Neuron (in vitro differentiated cells): ENCODE measurements around the gene FGD5.

Experiments
- H2AFZ ChIP-seq: one replicate; pipeline ENCODE4 v1.6.1; 2013; ENCODE audit warnings: low read depth, mild to moderate bottlenecking, inconsistent platforms, low read length, moderate library complexity
- H3K27me3 ChIP-seq: one replicate; pipeline ENCODE4 v1.6.1; 2013; ENCODE audit warnings: low read length; ENCODE audit not compliant: insufficient read depth
- H3K36me3 ChIP-seq: one replicate; pipeline ENCODE4 v1.6.1; 2013; ENCODE audit warnings: low read length; ENCODE audit not compliant: insufficient read depth
- H3K4me1 ChIP-seq: one replicate; pipeline ENCODE4 v1.6.1; 2013; ENCODE audit warnings: low read length; ENCODE audit not compliant: insufficient read depth
- H3K4me3 ChIP-seq: 2 replicates; pipeline ENCODE4 v1.5.1; 2013; ENCODE audit warnings: mild to moderate bottlenecking, low read length, moderate library complexity
- H3K9me3 ChIP-seq: one replicate; pipeline ENCODE4 v1.6.1; 2013; ENCODE audit warnings: low read length

FGD5 gene

GRCh38 chr3:14875411-14876175 lies 56.8 kb downstream of the FGD5 start:
- no peaks in the 10 kb centered on the region for H3K36me3 ChIP-seq
- no peaks in the 10 kb centered on the region for H3K4me1 ChIP-seq
- no peak overlapping the region for H2AFZ ChIP-seq
- peaks cover 11% of the 10 kb centered on the region for H3K27me3 ChIP-seq
- H3K4me3 ChIP-seq: no peak overlapping the region
- H3K9me3 ChIP-seq: no peaks in the 10 kb centered on the region

- H3K36me3 ChIP-seq: no peaks in the 10 kb centered on the region
- no peak overlapping the region for H3K4me3 ChIP-seq
- H3K27me3 ChIP-seq: peaks cover 8% of the 10 kb centered on the region
- H3K4me1 ChIP-seq: no peaks in the 10 kb centered on the region
- H3K9me3 ChIP-seq: no peaks in the 10 kb centered on the region
- H2AFZ ChIP-seq: no peak overlapping the region
Observed at GRCh38 chr3:14876921-14877333, 58.2 kb downstream of the FGD5 start.

GRCh38 chr3:14877469-14877868 lies 58.7 kb downstream of the FGD5 start:
- Histone ChIP-seq H3K27me3 (peaks cover 8% of the 10 kb centered on the region), H2AFZ (no peak overlapping the region), H3K4me1 (no peaks in the 10 kb centered on the region)

GRCh38 chr3:14879211-14879874 lies 60.6 kb downstream of the FGD5 start:
- Histone ChIP-seq H3K4me3 (no peak overlapping the region), H3K9me3 (no peaks in the 10 kb centered on the region), H2AFZ (no peak overlapping the region), H3K4me1 (no peaks in the 10 kb centered on the region), H3K36me3 (no peaks in the 10 kb centered on the region), H3K27me3 (peaks cover 10% of the 10 kb centered on the region)

More at GRCh38 chr3:14877469-14877868, 58.7 kb downstream of the FGD5 start:
- Histone ChIP-seq H3K9me3 (no peaks in the 10 kb centered on the region), H3K36me3 (no peaks in the 10 kb centered on the region), H3K4me3 (no peak overlapping the region)

- H3K36me3 ChIP-seq: no peaks in the 10 kb centered on the region
- no peak overlapping the region for H2AFZ ChIP-seq
- H3K4me1 ChIP-seq: no peaks in the 10 kb centered on the region
- H3K9me3 ChIP-seq: no peaks in the 10 kb centered on the region
- H3K4me3 ChIP-seq: no peak overlapping the region
- H3K27me3 ChIP-seq: peaks cover 10% of the 10 kb centered on the region
Observed at GRCh38 chr3:14880447-14881106, 61.8 kb downstream of the FGD5 start.

- no peak overlapping the region for H3K4me3 ChIP-seq
- no peaks in the 10 kb centered on the region for H3K4me1 ChIP-seq
- H3K27me3 ChIP-seq: peaks cover 10% of the 10 kb centered on the region
- no peaks in the 10 kb centered on the region for H3K36me3 ChIP-seq
- no peaks in the 10 kb centered on the region for H3K9me3 ChIP-seq
- H2AFZ ChIP-seq: no peak overlapping the region
Observed at GRCh38 chr3:14883226-14883625, 64.5 kb downstream of the FGD5 start.

- Histone ChIP-seq H3K9me3 (no peaks in the 10 kb centered on the region), H2AFZ (no peak overlapping the region), H3K4me3 (no peak overlapping the region), H3K36me3 (no peaks in the 10 kb centered on the region), H3K4me1 (no peaks in the 10 kb centered on the region), H3K27me3 (peaks cover 5% of the 10 kb centered on the region)
Observed at GRCh38 chr3:14884665-14885064, 65.9 kb downstream of the FGD5 start.

GRCh38 chr3:14885307-14885706 lies 66.5 kb downstream of the FGD5 start:
- Histone ChIP-seq H3K4me1 (no peaks in the 10 kb centered on the region), H3K9me3 (no peaks in the 10 kb centered on the region), H3K4me3 (no peak overlapping the region), H3K27me3 (peaks cover 10% of the 10 kb centered on the region), H3K36me3 (no peaks in the 10 kb centered on the region), H2AFZ (no peak overlapping the region)

GRCh38 chr3:14886101-14886500 lies 67.3 kb downstream of the FGD5 start:
- Histone ChIP-seq H2AFZ (no peak overlapping the region), H3K27me3 (peaks cover 12% of the 10 kb centered on the region), H3K9me3 (no peaks in the 10 kb centered on the region), H3K36me3 (no peaks in the 10 kb centered on the region), H3K4me1 (no peaks in the 10 kb centered on the region), H3K4me3 (no peak overlapping the region)

GRCh38 chr3:14889205-14889604 lies 70.4 kb downstream of the FGD5 start:
- Histone ChIP-seq H3K36me3 (no peaks in the 10 kb centered on the region), H3K9me3 (no peaks in the 10 kb centered on the region), H2AFZ (no peak overlapping the region), H3K4me3 (no peak overlapping the region), H3K27me3 (peaks cover 15% of the 10 kb centered on the region), H3K4me1 (no peaks in the 10 kb centered on the region)

- Histone ChIP-seq H3K4me3 (no peak overlapping the region), H3K9me3 (no peaks in the 10 kb centered on the region), H2AFZ (no peak overlapping the region), H3K4me1 (no peaks in the 10 kb centered on the region), H3K36me3 (no peaks in the 10 kb centered on the region), H3K27me3 (peaks cover 15% of the 10 kb centered on the region)
Observed at GRCh38 chr3:14889943-14890342, 71.2 kb downstream of the FGD5 start.

GRCh38 chr3:14890476-14890875 lies 71.7 kb downstream of the FGD5 start:
- Histone ChIP-seq H3K4me1 (no peaks in the 10 kb centered on the region), H3K36me3 (no peaks in the 10 kb centered on the region), H3K27me3 (peaks cover 15% of the 10 kb centered on the region), H2AFZ (no peak overlapping the region), H3K4me3 (no peak overlapping the region), H3K9me3 (no peaks in the 10 kb centered on the region)
